GM06990 (cell line): ENCODE results near the gene MEGF6.

Source experiments
- DNase-seq: peaks from one replicate; pipeline ENCODE4 v3.0.0-alpha.2; 2011; ENCODE audit not compliant: insufficient read length; ENCODE audit errors: extremely low read depth
- H3K27me3 ChIP-seq: replicated peaks from 2 replicates; pipeline ENCODE4 v1.6.0; 2011; ENCODE audit warnings: low read length; ENCODE audit not compliant: control insufficient read depth, insufficient read depth
- H3K36me3 ChIP-seq: 2 replicates; pipeline ENCODE4 v1.5.1; 2011; ENCODE audit warnings: low read length; ENCODE audit not compliant: control insufficient read depth, insufficient read depth
- H3K4me3 ChIP-seq: replicated peaks from 2 replicates; pipeline ENCODE4 v1.5.1; 2011; ENCODE audit warnings: low read depth, mild to moderate bottlenecking, control low read depth, low read length
- TF ChIP-seq, protein P1 (sequence below): IDR thresholded peaks from 2 replicates; pipeline ENCODE4 v1.5.1; 2011; ENCODE audit warnings: low read length, control low read depth, mild to moderate bottlenecking, inconsistent platforms; ENCODE audit not compliant: insufficient read depth, poor library complexity, severe bottlenecking

Gene MEGF6

DNA sequence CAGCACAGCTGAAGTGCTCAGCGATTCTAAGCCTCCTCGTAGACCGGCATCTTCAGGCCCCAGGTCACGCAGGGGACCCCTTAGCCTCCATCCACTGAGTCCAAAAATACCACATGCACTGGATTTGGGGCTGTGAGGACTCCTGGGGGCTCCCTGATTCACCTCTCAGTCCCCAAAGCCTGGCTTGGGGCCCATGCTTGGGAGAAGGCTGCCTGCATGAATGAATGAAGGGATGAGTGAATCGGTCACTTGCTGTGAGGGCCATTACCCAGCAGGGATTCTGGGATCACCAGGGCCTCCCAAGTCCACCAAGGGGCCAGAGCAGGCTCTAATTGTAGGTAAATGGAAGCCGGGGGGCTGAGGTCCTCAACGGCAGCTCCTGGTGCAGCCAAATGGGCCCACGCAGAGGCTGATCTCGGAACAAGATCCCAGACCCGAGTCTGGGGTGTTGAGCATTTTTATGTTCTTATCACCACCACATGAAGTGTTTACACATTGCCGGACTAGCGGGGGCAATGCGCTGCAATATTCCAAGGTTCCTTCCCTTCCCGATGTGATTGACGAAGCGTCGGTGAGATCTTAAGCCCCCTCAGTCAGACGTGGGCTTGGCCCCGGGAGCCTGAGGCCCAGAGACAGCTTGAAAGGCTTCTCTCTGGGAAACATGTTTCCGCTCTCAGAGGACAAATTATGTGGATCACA, 170.4 kb downstream of the MEGF6 start:
- no peaks in the 10 kb centered on the region for H3K36me3 ChIP-seq
- H3K27me3 ChIP-seq = no peaks in the 10 kb centered on the region; the same call in none of the 2 replicates
- H3K4me3 ChIP-seq = no peak overlapping the region
- TF ChIP-seq, protein P1, sequence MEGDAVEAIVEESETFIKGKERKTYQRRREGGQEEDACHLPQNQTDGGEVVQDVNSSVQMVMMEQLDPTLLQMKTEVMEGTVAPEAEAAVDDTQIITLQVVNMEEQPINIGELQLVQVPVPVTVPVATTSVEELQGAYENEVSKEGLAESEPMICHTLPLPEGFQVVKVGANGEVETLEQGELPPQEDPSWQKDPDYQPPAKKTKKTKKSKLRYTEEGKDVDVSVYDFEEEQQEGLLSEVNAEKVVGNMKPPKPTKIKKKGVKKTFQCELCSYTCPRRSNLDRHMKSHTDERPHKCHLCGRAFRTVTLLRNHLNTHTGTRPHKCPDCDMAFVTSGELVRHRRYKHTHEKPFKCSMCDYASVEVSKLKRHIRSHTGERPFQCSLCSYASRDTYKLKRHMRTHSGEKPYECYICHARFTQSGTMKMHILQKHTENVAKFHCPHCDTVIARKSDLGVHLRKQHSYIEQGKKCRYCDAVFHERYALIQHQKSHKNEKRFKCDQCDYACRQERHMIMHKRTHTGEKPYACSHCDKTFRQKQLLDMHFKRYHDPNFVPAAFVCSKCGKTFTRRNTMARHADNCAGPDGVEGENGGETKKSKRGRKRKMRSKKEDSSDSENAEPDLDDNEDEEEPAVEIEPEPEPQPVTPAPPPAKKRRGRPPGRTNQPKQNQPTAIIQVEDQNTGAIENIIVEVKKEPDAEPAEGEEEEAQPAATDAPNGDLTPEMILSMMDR = no peak
- no peak for DNase-seq

DNA sequence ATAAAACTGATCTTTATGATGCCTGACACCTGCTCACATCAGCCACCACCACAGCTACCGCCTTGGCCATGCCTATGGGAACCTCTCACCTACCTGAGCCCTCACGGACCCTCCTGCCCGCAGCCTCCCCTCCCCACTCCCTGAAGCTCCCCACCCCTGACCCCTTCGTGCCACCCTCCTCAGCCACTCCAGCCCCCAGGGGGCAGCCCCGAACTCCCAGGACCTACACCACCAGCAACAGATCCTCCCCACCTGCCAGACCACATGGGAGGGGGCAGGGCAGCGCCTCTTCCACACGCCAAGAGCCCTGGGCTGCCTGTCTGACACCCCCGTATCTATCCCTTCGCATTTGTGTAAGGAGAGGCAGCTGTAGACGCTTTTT, 171.0 kb downstream of the MEGF6 start:
- no peak for DNase-seq
- H3K36me3 ChIP-seq = no peaks in the 10 kb centered on the region
- TF ChIP-seq, protein P1 = no peak
- H3K4me3 ChIP-seq = no peak overlapping the region
- H3K27me3 ChIP-seq = no peaks in the 10 kb centered on the region; the same call in none of the 2 replicates
